Endothelial cell of hepatic sinusoid (primary cell): Measurements from ENCODE around the gene AUNIP.

Experiments used
- in situ Hi-C: cut with HindIII; loops from 2 replicates; pipeline ENCODE4 v1.10.0; 2017; ENCODE audit warnings: low sequenced_read_pairs

The AUNIP gene

DNA sequence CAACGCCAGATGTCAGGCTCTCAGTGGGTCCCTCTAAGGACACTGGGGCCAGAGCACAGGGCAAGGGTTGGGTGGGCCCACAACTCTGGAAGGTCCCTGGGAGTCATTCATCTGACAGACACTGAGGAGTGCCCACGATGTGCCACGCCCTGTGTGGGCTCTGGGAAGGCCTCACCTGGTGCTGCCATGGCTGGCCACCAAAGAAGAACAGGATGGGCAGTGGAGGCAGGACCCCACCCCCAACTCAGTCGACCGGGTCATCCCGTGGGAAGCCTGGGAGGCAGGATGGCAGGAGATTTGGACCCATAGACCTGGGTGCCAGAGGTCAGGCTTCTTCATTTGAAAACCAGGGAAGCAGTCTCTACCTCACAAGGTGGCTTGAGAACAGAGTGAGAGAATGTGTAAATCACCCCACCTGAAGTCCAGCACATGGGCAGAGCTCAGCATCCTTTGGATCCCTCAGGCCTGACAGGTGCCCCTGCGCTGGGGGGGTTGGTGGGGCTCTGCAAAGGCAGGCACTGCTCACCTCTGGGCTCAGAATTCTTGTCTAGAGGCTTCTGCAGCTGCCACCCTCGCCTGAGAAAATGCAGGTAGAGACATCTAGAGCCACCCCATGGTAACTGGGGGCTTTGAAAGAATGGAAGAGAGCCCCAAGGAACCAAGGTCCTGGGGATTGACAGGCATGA is 60.4 kb downstream of the AUNIP start:
- in situ Hi-C loops: no loop called here

DNA sequence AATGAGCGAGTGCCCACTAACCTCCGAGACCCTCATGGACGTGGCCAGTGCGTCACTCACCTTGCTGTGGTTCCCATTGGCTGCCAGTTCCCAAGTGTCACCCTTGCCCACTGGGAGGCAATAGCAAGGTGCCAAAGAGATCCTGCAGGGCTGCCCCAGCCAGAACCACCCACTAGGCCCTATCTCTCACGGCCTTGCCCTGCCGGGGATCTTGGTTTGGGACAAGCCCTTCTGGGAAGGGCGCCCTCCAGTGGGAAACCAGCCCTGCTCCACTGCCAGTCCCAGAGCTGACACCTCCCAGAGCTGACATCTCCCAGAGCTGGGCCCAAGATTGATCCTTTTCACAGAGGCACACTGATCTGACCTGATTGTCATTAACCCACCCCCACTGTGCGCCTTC is 61.3 kb downstream of the AUNIP start:
- in situ Hi-C loops: no loop called here

DNA sequence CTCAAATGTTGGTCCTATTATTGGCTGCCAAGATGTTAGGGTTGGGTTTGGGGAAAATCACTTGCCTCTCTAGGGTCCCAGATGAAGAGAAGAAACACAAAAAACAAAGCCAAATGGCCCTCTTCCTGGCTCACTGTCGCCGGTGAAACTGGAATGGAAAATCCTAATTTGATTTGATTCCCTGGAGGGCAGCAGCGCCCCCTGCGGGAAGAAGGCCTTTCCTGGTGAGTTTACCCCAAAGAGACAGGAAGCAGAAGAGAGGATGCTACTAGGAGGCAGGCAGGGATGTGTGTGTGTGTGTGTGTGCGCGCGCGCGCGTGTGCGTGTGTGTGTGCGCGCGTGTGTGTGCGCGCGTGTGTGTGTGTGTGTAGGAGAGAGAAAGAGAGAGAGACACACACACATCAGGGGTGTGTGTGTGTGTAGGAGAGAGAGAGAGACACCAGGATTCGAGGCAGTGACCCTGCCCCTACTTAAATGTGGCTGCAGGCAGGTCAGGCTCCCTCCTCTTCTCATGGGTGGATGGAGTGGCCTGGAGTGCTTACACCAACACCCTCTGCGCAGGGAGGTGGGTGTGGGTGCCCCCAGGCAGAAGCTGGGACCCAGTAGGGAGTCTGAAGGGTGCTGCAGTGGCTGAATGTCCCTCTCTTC is 62.3 kb downstream of the AUNIP start:
- in situ Hi-C loops: no loop called here

DNA sequence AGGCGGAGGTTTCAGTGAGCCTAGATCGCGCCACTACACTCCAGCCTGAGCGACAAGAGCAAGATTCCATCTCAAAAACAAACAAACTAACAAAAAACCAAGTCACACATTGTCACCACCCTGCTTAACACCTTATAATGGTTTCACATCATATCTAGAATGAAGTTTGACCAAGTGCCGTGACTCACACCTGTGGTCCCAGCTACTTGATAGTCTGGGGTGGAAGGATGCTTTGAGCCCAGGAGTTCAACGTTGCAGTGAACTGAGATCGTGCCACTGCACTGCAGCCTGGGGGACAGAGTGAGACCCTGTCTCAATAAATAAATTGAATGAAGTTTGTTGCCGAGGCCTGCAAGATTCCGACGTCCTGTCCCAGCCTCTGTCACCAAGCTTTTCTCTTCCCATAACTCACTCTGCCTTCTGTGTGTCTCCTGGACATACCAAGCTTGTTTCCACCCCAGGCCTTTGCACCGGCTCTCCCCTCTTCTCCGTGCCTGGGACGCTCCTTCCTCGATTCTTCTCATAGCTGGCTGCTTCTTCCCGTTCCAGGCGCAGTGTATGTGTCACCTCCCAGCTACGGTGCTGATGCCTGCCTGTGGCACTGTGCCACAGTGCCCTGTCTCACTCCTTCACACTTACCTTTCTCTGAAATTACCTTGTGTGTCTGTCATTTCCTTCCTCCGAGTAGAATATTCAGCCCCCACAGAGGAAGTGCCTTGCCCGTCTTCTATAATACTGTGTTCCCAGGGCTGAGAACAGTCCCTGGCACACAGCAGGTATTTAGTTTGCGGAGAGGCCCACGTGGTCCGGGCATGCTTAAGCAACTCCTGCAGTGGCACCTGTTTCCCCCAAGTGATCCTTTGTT is 63.1 kb downstream of the AUNIP start:
- in situ Hi-C loops: no loop called here

DNA sequence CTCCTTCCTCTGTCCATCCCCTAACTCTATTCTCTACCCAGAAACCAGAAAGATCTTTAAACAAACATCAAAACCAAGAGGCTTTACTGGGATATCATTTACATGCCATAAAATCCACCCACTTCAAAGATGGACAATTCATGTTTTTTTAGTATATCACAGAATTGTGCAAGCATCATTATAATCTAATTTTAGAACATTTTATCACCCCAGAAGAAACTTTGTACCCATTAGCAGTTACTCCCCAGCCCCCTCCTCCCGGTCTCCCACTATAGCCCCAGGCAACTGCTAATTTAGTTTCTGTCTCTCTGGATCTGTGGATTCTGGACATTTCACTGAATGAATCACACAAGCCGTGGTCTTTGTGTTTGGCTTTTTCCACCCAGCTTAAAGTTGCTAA is 64.0 kb downstream of the AUNIP start:
- in situ Hi-C loops: no loop called here

DNA sequence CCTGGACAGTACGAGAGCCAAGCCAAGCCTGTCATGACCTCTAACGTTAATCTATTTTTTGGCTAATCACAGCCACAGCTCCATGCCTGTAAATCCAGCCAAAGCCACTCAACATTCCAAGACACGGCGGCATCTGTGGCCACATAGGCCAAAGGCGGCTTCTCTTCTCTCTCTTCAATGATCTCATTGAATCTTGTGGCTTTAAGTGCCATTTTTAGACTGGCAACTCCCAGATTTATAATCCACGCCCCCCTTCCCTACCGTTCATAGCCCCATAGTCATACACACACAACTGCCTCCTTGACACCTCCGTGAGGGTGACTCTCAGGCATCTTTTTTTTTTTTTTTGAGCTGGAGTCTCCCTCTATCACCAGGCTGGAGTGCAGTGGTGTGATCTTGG is 64.9 kb downstream of the AUNIP start:
- in situ Hi-C loops: no loop called here

DNA sequence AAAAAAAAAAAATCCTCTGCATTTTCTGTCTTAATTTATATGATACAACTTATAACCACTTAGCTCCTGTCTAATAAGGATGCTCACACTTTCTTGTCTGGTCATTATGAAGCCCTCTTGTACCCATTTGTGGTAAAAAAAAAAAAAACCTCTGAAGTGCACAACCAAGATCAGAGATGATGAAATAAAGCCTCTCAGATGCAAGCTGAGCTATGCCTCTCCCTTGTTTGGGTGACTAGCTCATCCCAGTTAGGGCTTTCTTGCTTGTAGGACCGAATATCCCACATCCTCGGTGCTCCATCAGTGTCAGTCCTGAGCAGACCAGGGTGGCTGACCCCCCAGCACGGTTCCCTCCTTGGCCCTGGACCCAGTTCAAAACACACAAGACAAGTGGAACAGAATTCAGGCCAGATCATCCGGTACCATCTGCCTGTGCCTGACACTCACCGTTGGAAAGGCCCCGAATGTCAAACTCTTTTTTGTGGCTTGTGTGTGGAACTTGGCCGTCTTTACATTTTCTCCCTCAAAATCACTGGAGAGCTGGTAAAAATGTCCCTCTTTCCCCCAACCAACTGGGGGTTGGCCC is 65.6 kb downstream of the AUNIP start:
- in situ Hi-C loops: no loop called here

DNA sequence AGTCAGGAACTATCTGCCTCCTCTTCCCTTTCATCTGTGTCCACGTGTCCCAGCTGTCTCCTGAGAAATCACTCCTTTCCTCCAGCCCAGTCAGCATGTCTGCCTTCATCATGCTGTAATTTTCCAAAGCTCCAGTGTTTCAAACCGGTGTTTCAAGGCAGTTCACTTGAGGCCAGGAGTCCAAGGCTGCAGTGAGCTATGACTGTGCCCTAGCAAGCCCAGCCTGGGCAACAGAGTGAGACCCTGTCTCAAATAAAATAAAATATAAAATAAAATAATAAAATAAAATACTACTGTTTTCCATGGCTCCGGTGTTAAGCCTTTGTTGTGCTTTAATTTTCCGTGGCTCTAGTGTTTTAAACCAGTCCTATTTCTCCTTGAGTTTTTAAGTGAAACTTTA is 67.1 kb downstream of the AUNIP start:
- in situ Hi-C loops: no loop called here

DNA sequence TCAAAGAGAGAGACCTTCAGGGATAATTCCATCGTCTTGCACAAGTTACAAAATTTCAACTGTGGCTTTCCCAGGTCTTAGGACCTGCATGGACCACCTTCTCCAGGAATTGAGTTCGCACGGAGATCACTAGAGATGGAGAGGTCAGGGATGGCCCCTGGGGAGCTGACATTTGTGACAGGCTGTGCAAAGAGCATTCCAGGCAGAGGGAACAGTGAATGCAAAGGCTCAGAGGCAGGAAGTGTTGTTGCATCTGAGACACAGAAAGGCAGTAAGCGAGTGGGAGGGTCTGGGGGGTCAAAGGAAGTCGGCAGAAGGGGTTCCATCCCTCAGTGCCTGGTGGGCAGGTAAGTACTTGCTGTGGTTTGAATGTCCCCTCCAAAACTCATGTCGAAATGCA is 68.8 kb downstream of the AUNIP start:
- in situ Hi-C loops: no loop called here

DNA sequence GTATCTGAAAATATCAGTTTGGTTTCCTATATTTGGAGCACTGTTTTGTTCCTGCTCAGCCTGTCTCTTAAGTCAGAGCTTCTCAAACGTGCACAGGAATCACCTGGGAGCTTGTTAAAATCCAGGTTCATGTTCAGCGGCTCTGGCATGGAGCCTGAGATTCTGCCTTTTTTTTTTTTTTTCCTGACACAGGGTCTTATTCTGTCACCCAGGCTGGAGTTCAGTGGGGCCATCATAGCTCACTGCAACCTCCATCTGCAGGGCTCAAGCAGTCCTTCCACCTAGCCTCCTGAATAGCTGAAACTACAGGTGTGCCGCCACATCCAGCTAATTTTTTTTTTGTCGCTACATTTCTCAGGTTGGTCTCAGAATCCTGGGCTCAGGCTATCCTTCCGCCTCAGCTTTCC is 71.5 kb downstream of the AUNIP start:
- in situ Hi-C loops: loop anchor here (5.0 to 10.0 kb wide), 2 partner anchors 35 to 193 kb away; no protein-coding TSS in a partner anchor

DNA sequence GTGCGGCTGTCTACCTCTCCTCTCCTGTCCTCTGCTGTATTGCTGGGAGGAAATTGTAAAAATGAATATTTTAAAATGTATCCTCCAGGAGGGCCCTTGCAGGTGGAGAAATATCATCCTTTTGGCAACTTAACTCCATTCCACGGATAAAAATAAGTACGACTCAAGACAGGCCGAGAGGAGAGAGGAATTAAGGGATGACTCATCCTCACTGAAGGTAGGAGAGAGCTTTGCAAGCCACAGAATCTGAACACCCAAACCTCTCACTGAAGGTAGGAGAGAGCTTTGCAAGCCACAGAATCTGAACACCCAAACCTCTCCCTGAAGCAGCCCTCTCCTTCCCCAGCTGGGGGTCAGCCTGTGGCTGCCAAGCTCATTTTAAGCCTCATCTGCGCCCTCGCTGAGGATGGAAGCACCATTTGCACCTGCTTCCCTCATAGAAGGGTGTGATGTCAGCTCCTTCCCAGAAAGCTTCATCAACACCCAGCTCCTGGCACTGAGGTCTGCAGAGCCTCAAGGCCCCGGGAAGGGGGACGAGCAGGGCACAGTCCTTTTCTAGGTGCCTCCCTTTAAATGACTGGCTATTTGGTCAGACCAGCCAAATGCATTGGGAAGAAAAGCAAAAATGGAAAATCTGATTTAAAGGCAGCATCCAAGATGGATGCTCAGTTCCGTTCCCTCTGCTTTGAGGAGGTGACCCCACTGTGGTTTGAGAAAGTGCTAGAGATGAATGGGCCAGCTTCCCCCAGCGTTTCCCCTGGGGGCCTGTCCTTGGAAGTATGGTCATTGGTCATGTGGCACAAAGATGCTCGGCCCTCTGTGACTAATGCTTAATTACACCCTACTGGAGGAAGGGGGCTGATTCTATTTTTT is 72.1 kb downstream of the AUNIP start:
- in situ Hi-C loops: loop anchor here (5.0 to 10.0 kb wide), 2 partner anchors 35 to 192 kb away; no protein-coding TSS in a partner anchor

DNA sequence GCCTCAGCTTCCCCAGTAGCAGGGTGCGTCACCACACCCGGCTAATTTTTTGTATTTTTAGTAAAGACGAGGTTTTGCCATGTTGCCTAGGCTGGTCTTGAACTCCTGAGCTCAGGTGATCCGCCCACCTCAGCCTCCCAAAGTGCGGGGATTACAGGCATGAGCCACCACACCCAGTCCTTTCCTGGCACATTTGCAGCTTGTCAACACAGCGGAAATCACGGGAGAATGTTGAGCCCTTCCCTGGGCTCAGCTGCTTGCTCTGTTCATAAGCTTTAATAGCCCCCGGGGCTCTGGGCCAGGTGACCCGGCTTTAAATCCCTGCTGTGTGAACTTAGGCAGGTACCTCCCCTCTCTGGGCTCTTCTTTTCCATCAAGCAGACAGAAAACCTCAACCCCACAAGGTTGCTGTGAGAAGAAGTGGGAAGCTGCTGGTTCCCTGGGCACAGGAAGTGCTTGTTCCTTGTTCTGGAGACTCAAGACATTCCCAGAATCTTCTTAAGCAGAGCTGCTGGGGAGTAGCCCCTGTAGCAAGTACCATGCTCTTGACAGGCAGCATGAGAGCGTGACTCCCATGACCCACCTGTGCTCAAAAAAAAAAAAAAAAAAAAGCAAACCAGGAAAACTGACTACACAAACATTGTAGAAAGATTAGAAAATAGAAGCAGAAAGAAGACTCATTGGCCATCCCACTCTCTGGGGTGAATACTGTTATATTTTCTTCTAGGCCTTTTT is 73.8 kb downstream of the AUNIP start:
- in situ Hi-C loops: loop anchor here (5.0 to 10.0 kb wide), 2 partner anchors 33 to 191 kb away; no protein-coding TSS in a partner anchor

DNA sequence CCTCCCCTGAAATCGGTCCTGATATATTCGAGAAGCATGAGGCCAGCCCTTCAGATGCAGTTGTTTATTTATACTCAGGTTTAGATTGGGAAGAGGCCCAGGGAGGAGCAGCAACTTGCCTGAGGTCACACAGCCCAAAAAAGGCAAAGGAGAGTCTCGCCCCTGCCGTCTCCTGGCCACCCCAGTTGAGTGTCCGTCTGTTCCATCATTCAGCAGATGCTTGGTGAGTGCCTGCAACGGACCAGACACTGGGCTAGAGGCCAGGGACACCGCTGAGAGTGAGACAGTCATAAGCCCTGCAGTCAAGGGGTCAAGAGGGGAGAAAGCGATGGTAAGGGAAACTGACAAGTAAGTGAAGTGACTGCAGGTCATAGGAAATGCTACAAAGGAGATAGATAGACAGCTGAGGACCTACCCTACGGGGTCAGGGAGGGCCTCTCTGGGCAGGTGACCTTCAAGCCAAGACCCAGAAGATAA is 74.6 kb downstream of the AUNIP start:
- in situ Hi-C loops: loop anchor here (5.0 to 10.0 kb wide), 2 partner anchors 32 to 190 kb away; no protein-coding TSS in a partner anchor
